AG04450 (cell line): ENCODE results near the gene WSB2. TPM values are rescaled to one million over a fixed set of nuclear protein-coding genes. Genes with fewer than 3 reads are reported as not detected.
"Not testable (repeated sequence)": the region's sequence is repeated elsewhere in the genome, so short reads cannot be mapped to it uniquely, and the experiment has no call there.

Experiments used
- CTCF ChIA-PET: fragments of 300-600, 350-600 bp; formaldehyde crosslinking; extraction: SDS; loops from one replicate; lab custom pipeline; 2022; ENCODE audit warnings: antibody characterized with exemption, inconsistent platforms; lab: Charles Lee
- POLR2A ChIA-PET: fragments of 350-600 bp; formaldehyde crosslinking; extraction: SDS; loops from one replicate; lab custom pipeline; 2021; ENCODE audit warnings: antibody characterized with exemption, inconsistent platforms; lab: Yijun Ruan, JAX
- DNase-seq: peaks from one replicate; pipeline ENCODE4 v3.0.0-alpha.2; 2011; ENCODE audit warnings: low read depth, low spot score
- H3K27ac ChIP-seq: one replicate; pipeline ENCODE4 v1.5.1; 2012; ENCODE audit warnings: low read depth, low read length, control low read depth
- H3K27me3 ChIP-seq: one replicate; pipeline ENCODE4 v1.6.0; 2012; ENCODE audit warnings: low read length; ENCODE audit not compliant: control insufficient read depth, insufficient read depth
- H3K4me3 ChIP-seq: 2 replicates; pipeline ENCODE4 v1.5.1; 2011; ENCODE audit warnings: mild to moderate bottlenecking, low read depth, low read length, control low read depth
- H3K9me3 ChIP-seq: 2 replicates; pipeline ENCODE4 v1.5.1; 2012; ENCODE audit warnings: low read length; ENCODE audit not compliant: control insufficient read depth, insufficient read depth
- CTCF ChIP-seq: IDR thresholded peaks from 2 replicates; pipeline ENCODE4 v1.5.1; 2011; ENCODE audit warnings: low read depth, low read length, control low read depth, inconsistent platforms
- polyA plus RNA-seq: library from polyadenylated mRNA; depleted of rRNA; stranded (reverse); fragments of >200 nt; gene quantifications from 2 replicates; pipeline ENCODE4 v1.2.3, GENCODE V29; 2011

WSB2 gene
- polyA plus RNA-seq, 1 experiment: 111 TPM

DNA sequence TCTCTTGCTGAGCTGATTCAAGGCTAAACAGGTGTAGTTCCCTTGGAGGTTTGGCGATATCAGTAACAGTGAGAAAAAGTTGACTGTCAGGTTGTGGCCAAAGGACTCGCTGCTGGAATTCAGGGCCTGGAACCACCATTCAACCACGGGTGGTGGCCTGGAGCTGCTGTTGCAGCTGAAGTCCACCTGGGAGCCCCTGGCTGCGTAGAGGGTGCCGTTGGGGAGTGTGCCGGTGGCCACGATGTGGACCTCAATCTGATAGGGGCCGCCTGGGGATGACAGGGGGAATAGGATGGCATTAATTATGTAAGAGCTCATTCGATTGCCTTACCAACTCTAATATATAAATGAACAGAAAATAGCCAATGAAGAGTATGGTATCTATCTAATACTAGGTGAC, 21.2 kb upstream of the WSB2 start:
- DNase-seq: no peak
- POLR2A ChIA-PET: no interaction called here
- no peaks in the 10 kb centered on the region for H3K27me3 ChIP-seq
- TF ChIP-seq CTCF: no peak
- no peak overlapping the region for H3K4me3 ChIP-seq
- no peaks in the 10 kb centered on the region for H3K9me3 ChIP-seq
- H3K27ac ChIP-seq: no peak overlapping the region
- CTCF ChIA-PET: interaction anchor here (0.5 to 1.0 kb wide), 3 partner anchors 39 to 80 kb away, joined by 3 to 7 read pairs (median 4); no protein-coding TSS in a partner anchor

GRCh38 chr12:118081521-118081920, 20.5 kb upstream of the WSB2 start:
- DNase-seq, H3K27me3 ChIP-seq, H3K9me3 ChIP-seq, POLR2A ChIA-PET, H3K27ac ChIP-seq, H3K4me3 ChIP-seq: not testable (repeated sequence)
- CTCF ChIA-PET: interaction anchor here (0.7 to 1.0 kb wide), 2 partner anchors 40 to 223 kb away, joined by 3 to 12 read pairs; no protein-coding TSS in a partner anchor

DNA sequence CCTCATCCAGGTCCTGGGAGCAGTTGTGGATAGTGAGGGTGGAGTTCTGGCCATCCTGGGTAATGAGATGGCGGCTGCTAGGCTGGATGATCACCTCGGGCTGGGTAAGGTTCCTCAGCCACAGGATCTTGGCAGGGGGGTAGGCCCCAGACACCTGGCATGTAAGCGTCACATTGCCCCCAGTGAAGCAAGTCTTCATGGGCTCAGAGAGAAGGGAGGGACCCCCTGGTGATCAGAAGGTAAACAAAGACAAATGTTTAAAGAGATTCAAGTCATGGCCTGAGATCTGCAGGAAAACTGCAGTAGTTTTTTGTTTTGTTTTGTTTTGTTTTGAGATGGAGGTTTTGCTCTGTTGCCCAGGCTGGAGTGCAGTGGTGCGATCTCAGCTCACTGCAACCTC, 12.8 kb upstream of the WSB2 start:
- ChIA-PET CTCF (interaction anchor here (1.0 kb wide), 1 partner anchor 47 kb away, joined by 3 read pairs; no protein-coding TSS in a partner anchor), POLR2A (no interaction called here)
- Histone ChIP-seq H3K27me3 (no peaks in the 10 kb centered on the region), H3K27ac (no peak overlapping the region), H3K4me3 (no peak overlapping the region), H3K9me3 (no peaks in the 10 kb centered on the region)
- no peak for TF ChIP-seq CTCF
- no peak for DNase-seq

- DNase-seq: no peak
- Histone ChIP-seq H3K27me3 (no peaks in the 10 kb centered on the region), H3K4me3 (no peak overlapping the region), H3K9me3 (no peaks in the 10 kb centered on the region), H3K27ac (no peak overlapping the region)
- TF ChIP-seq CTCF: no peak
- ChIA-PET CTCF (interaction anchor here (0.6 kb wide), 1 partner anchor 58 kb away, joined by 5 read pairs; no protein-coding TSS in a partner anchor), POLR2A (no interaction called here)
Measured at GRCh38 chr12:118070650-118071049, 9.7 kb upstream of the WSB2 start.

DNA sequence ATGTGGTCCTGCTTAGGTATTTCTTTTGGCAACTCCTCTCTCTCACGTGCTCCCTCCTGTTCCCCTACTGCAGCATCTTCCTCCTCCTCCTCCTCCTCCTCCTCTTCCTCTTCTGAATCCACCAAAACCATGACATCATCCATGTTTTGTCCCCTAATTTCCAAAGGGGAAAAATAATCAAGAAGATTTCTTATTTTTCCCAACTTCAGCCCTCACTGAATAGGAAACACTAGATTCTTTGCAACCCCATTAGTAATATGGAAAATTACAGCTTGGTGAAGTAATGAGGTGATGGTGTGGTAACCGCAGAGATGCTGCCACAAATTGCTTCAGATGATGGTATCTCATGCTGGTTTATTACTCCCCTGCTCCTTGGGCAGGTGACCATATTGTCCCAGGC, 7.5 kb upstream of the WSB2 start:
- POLR2A ChIA-PET: interaction anchor here (0.6 kb wide), 1 partner anchor 33 kb away, joined by 3 read pairs; no protein-coding TSS in a partner anchor
- no peak overlapping the region for H3K4me3 ChIP-seq
- H3K9me3 ChIP-seq: no peaks in the 10 kb centered on the region
- no peaks in the 10 kb centered on the region for H3K27me3 ChIP-seq
- no peak overlapping the region for H3K27ac ChIP-seq
- no peak for TF ChIP-seq CTCF
- CTCF ChIA-PET: interaction anchor here (0.7 to 1.4 kb wide), 2 partner anchors 23 to 53 kb away, joined by 7 to 8 read pairs; no protein-coding TSS in a partner anchor
- no peak for DNase-seq
